Esophagus muscularis mucosa (tissue), 4 donors: ENCODE data around the gene CD47.

ENCODE experiments used
- CTCF ChIP-seq, 3 experiments: fragments of 200-600 bp in 2 of 3; fragments of 450-650 bp in 1 of 3; sonication (generic) in 2 of 3; IDR thresholded peaks; one replicate each; pipeline ENCODE4 v1.5.1; 2017 to 2019; ENCODE audit warnings: antibody characterized with exemption in 3 of 3, mild to moderate bottlenecking in 2 of 3, moderate library complexity in 1 of 3
- EP300 ChIP-seq: sonication (generic); formaldehyde crosslinking; IDR thresholded peaks from one replicate; pipeline ENCODE4 v1.6.1; 2017; ENCODE audit warnings: antibody characterized with exemption
- POLR2A ChIP-seq: fragments of 450-650 bp; IDR thresholded peaks from one replicate; pipeline ENCODE4 v1.6.1; 2017; ENCODE audit warnings: antibody characterized with exemption, moderate library complexity, mild to moderate bottlenecking, low read depth

GRCh38 chr3:107995823-107996222, 95.0 kb downstream of the CD47 start:
- no peak for TF ChIP-seq CTCF (IDR thresholded peaks at IDR 0.05)
- TF ChIP-seq POLR2A: no peak
- no peak for TF ChIP-seq EP300
